ENCODE results near the gene CLASRP. TPM values are rescaled to one million over a fixed set of nuclear protein-coding genes. Genes with fewer than 3 reads are reported as not detected.

The CLASRP gene
- total RNA-seq, 3 donors from 2014 or later (not counting 1 experiment from before 2014, with no cell fraction given): 142 to 160 (median 146) TPM

- Mint-ChIP-seq H3K36me3 (no peaks in the 10 kb centered on the region), H3K9me3 (no peaks in the 10 kb centered on the region), H3K27me3 (ENCODE audit: low read depth in 2 of 2) (no peaks in the 10 kb centered on the region), H3K4me3 (no peak overlapping the region), H3K27ac (peak overlapping the region; percentile 4 to 27), H3K4me1 (peaks cover 7 to 12% of the 10 kb centered on the region in 2 donors)
- H3K4me1 ChIP-seq (ENCODE audit: control insufficient read depth, insufficient read depth, low read length): peaks cover 12% of the 10 kb centered on the region
- peaks cover 16% of the 10 kb centered on the region for H3K36me3 ChIP-seq (ENCODE audit: control insufficient read depth, insufficient read depth, low read length)
- 82% methylated on average over 4 of the region's 6 CpGs for WGBS (ENCODE audit: insufficient coverage)
- intact Hi-C loops (cut with micrococcal nuclease): no loop called here
- no peak overlapping the region for H3K4me3 ChIP-seq (ENCODE audit: low read length)
- no peaks in the 10 kb centered on the region for H3K27me3 ChIP-seq (ENCODE audit: control insufficient read depth, insufficient read depth, low read length)
- H3K9me3 ChIP-seq (ENCODE audit: control insufficient read depth, insufficient read depth, low read length): no peaks in the 10 kb centered on the region
- no peak overlapping the region for H3K27ac ChIP-seq (ENCODE audit: low read length)
- DNase-seq (no peak), ATAC-seq (peak in 1 of 3 donors; percentile 2)
- no peak for TF ChIP-seq CTCF (IDR thresholded peaks at IDR 0.05)
Observed at GRCh38 chr19:45010306-45010705, 28.5 kb upstream of the CLASRP start.

- WGBS (ENCODE audit: insufficient coverage): 98% methylated on average over 42 of the region's 42 CpGs
- intact Hi-C loops (cut with micrococcal nuclease): no loop called here
Observed at GRCh38 chr19:45011959-45012358, 26.9 kb upstream of the CLASRP start.

GRCh38 chr19:45016388-45017314, 22.2 kb upstream of the CLASRP start:
- peak; percentile 75 to 93 for DNase-seq
- H3K36me3 Mint-ChIP-seq: no peaks in the 10 kb centered on the region
- H3K27ac Mint-ChIP-seq: peak overlapping the region; percentile 87 to 89
- H3K4me1 Mint-ChIP-seq: peaks cover 8 to 14% of the 10 kb centered on the region in 2 donors
- Histone ChIP-seq H3K27me3 (ENCODE audit: control insufficient read depth, insufficient read depth, low read length) (no peaks in the 10 kb centered on the region), H3K4me3 (ENCODE audit: low read length) (no peak overlapping the region), H3K9me3 (ENCODE audit: control insufficient read depth, insufficient read depth, low read length) (no peaks in the 10 kb centered on the region), H3K4me1 (ENCODE audit: control insufficient read depth, insufficient read depth, low read length) (peaks cover 17% of the 10 kb centered on the region), H3K27ac (ENCODE audit: low read length) (peak overlapping the region; percentile 78), H3K36me3 (ENCODE audit: control insufficient read depth, insufficient read depth, low read length) (peaks cover 2% of the 10 kb centered on the region)
- intact Hi-C loops (cut with micrococcal nuclease): loop anchor here (1.0 to 2.0 kb wide), 3 partner anchors 15 to 42 kb away; partner anchors contain the start of gene RELB
- no peaks in the 10 kb centered on the region for H3K27me3 Mint-ChIP-seq (ENCODE audit: low read depth in 2 of 2)
- H3K4me3 Mint-ChIP-seq: peak overlapping the region; percentile 63
- H3K9me3 Mint-ChIP-seq: no peaks in the 10 kb centered on the region
- WGBS (ENCODE audit: insufficient coverage): 43% methylated on average over 12 of the region's 13 CpGs
- ATAC-seq: peak; percentile 76 to 90 (median 79)
- TF ChIP-seq CTCF (IDR thresholded peaks at IDR 0.05): peak; percentile 48

More at GRCh38 chr19:45011959-45012358, 26.9 kb upstream of the CLASRP start:
- DNase-seq (no peak), ATAC-seq (no peak)
- no peak overlapping the region for H3K4me3 ChIP-seq (ENCODE audit: low read length)
- Mint-ChIP-seq H3K9me3 (no peaks in the 10 kb centered on the region), H3K27ac (peak overlapping the region; percentile 40 to 68), H3K4me1 (peaks cover 11 to 19% of the 10 kb centered on the region in 2 donors), H3K4me3 (peak overlapping the region; percentile 31), H3K36me3 (no peaks in the 10 kb centered on the region), H3K27me3 (ENCODE audit: low read depth in 2 of 2) (no peaks in the 10 kb centered on the region)
- no peak for TF ChIP-seq CTCF (IDR thresholded peaks at IDR 0.05)
- H3K27me3 ChIP-seq (ENCODE audit: control insufficient read depth, insufficient read depth, low read length): no peaks in the 10 kb centered on the region
- H3K9me3 ChIP-seq (ENCODE audit: control insufficient read depth, insufficient read depth, low read length): no peaks in the 10 kb centered on the region
- H3K36me3 ChIP-seq (ENCODE audit: control insufficient read depth, insufficient read depth, low read length): peaks cover 14% of the 10 kb centered on the region
- peaks cover 18% of the 10 kb centered on the region for H3K4me1 ChIP-seq (ENCODE audit: control insufficient read depth, insufficient read depth, low read length)
- no peak overlapping the region for H3K27ac ChIP-seq (ENCODE audit: low read length)
